ENCODE results near the gene CD58.
"Not testable (repeated sequence)": the region's sequence is repeated elsewhere in the genome, so short reads cannot be mapped to it uniquely, and the experiment has no call there.

The CD58 gene, protein sequence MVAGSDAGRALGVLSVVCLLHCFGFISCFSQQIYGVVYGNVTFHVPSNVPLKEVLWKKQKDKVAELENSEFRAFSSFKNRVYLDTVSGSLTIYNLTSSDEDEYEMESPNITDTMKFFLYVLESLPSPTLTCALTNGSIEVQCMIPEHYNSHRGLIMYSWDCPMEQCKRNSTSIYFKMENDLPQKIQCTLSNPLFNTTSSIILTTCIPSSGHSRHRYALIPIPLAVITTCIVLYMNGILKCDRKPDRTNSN

DNA sequence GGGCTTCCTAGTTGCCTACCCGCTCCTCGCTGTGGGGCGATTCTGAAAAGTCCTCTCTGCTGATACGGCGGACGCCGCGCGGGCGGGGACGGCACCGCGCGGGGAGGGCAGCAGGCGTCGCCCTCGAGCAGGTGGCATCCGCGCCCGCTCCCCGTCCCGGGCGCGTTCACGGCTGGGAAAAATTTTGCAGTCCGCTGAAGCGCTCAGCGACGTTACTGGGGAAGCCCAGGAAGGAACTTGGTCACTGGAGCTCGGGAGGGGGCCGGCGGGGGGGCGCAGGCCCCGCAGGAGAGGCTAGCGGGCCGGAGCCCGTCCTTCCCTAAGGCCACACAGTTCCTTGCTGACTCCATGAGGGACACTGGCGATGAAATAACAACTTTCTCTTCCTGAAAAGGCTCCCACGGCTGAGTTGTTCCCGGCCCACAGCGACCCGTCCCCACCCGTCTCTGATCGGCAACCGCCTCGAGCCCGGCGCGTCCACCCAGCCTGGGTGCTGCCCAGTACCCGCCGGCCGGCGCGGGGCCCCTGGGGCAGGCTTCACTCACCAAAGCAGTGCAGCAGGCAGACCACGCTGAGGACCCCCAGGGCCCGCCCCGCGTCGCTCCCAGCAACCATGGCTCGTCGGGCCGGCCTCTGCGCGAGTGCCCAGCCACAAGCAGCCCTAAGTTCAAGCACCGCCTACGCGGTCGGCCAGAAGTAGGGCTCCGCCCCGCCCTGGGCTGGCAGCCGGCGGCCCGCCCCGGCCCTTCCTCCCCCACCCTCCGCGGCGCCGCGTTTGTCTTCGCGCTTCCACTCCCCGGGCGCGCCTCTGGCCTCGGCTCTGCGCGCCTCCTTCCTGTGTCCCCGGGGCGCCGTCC, at the start of gene CD58:
TSS of gene CD58 (minus strand) at position 669 of the 857 bp plus-strand sequence. CDS start at position 615, 54 bp downstream.
- DNase-seq: peak; percentile 90 to 92

DNA sequence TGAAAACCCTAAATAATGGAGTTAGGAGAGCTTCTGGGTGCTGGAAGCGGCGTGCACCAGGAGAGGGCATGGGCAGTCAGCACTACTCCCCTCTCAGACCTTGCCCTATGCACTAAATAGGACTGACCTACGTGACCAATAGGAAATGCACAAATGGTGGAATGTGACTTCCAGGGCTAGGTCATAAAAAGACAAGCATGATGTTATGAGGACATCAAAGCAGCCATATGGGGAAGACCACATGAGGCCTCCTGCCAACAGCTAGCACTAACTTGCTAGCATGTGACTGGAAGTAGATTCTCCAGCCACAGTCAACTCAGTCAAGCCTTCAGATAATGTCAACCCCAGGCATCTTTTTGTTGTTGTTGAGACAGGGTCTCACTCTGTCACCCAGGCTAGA, 49.6 kb upstream of the CD58 start:
- DNase-seq: not testable (repeated sequence)

DNA sequence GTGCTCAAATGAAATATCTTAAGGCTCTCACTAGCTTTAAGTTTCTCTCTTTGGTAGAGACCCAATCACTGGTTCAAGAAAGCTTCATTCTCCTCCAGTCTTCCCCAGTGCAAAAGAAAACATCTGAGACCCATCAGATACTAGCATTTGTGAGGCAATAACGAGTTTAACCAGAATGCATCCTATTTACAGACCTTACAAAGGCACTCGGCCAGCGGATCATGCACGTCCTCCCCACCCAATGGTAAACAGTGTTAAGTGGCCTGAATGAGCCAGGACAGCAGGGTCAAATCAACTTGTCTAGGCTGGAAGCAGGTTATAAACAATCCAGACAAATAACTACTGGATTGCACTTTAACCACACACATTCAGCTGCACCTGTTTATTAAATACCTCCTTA, 48.3 kb upstream of the CD58 start:
- not testable (repeated sequence) for DNase-seq

DNA sequence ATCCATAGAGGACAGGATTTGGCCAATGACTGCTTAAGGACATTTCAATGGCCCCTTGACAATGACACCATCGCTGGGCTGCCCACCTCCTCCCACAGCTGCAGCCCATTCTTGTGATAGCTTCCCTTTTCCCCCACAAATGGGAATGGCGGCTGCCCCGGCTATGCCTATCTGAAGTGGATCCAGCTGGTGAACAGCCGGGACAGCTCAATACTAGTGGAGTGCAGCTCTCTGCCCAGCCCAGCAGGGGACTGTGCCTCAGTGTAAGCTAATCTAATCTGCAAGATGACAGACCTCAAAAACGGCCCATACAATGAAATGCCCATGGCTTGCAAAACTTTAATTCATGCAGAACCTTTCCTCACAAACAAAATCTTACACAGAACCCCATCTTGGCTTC, 47.0 kb upstream of the CD58 start:
- DNase-seq: not testable (repeated sequence)

DNA sequence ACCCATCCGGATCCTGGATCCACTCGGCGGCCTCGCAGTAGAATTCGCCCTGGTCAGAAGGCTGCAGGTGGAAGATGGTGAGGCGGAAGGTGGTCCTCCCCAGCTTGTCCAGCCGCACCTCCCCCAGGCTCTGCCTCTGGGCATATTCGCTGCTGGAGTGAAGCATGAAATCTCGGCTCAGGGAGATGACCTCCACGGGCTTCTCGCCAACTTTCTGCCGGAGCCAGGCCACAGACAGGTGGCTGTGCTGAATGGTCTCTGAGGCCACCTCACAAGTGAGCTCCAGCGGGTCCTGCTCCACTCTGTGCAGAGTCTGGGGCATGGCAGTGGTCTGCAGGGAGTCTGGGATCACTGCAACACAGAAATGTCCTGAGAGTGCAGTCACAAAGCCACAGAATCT, 43.0 kb upstream of the CD58 start:
- not testable (repeated sequence) for DNase-seq

DNA sequence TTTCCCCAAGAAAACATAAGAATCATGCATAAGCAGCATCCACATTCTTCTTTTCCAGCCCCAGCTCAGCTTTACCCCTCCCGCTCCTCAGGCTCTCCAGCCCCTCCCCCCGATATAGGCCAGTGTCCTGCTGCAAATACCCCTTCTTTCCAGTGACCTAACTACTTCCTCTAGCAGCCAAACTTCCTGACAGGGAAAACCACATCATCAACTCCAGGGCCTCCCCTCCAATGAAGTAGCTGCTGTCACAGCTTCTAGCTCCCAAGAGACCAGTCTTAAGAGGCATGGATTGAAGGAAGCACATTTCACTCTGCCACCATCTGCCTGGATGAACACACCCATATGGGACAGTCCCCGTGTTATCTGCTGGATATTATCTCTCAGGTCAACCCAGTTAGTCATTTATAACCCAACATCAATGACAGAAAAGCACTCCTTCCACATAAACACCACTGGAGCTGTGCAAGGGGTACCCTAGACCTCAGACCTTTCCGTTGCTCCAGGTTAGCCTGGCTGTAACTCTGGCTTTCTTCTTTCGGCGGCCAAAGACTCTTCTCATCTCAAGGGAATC, 39.1 kb upstream of the CD58 start:
- DNase-seq: not testable (repeated sequence)

DNA sequence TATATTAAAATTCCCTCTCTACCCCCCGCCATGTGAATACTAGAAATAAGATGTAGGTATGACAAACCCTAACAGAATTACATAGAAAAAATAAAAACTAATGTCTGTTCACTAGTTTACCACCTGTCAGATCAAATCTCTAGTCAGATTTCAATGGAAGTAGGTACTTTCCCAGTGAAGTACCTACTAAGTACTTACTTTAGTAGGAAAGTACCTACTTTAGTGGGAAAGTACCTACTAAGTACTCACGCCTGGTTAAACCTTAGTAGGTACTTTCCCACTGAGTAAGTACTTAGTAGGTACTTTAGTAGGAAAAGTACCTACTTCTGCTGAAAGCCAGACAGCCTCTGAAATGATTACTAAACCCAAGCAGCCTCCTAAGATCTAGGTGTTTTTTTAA, 38.0 kb upstream of the CD58 start:
- not testable (repeated sequence) for DNase-seq

DNA sequence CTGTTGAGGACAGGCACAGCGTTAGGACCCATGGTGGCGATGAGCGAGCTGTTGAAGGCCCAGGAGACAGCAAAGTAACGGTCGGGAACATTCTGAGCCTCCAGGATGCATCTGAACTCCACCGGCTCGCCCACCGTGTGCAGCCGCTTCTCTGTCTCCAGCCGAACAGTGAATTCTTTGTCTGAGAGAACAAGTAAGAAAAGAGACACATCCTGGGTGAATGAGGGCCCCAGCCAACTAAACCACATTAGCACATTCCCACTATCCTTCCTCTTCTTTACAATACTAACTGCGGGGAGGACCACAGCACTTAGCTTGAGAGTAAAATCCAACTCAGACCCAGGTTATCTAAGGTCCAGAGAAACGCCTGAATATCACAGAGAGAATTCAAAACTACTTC, 37.3 kb upstream of the CD58 start:
- DNase-seq: not testable (repeated sequence)

DNA sequence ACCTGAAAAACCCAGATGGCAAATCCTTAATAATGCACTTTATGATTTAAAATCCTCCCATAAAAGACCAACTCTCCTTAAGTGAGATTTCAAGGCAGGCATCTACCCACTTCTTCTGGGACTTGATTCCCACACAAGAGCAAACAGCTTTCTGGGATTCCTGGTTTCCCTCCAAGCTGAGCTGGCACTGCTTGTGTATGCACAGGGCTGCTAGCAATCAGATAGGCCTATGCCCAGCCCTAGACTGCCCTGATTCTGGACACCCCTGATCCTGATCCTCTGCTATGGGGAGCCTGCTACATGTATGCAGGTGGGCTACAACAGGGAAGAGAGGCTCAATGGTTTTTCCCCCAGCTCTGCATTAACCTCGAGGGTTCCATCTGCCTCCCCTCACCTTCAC, 36.6 kb upstream of the CD58 start:
- DNase-seq: not testable (repeated sequence)

DNA sequence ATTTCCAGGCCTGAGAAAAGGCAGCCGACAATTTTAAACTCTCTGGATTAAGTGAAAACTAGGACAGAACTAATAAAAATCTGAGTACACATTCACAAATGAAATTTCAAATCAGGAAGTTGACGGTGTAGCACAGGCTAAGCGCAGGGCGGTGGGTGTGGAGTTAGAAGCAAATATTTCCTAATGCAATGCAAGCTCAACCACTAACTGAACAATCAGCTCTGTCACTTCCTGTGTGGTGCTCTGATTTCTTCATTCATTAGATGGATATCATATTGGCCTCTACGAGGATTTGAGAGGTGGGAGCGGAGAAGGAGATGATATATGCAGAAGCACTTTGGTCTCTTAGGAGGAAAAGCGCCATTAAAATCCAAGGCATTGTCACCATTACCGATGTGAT, 35.2 kb upstream of the CD58 start:
- DNase-seq: not testable (repeated sequence)

DNA sequence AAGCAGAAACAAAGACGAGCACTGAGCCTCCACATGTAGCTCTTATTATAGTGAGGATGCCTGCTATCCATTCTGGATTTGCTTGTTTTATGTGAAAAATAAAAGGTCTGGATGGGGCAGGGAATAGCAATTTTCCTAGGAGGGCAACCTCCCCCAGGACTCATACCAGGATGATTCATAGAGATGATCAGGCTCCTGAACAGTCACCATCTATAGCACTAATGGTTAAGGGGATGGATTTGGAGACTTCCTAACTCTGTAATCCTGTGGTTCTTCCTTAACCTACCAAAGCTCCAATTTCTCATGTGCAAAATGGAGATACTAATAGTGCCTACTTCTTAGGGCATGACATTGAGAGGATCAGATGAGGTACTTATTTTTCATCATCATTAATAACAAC, 34.5 kb upstream of the CD58 start:
- no peak for DNase-seq

DNA sequence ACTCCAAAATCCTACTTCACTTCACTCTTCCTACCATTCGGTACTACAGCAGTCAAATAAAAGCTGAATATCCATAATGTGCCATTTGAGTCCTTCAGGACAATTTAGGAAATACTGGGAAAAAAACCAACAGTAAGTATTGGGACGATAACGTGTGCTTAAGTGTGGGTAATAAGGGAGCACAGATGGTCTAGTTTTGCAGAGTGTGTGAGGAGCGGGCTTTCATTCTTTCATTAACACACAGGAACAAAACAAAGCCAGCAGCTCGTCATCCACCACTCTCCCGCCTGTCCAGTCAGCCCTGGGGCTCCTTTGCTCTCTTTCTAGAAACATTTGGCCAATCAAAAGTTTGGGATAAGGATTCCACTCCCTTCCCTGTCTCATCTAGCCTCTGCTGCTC, 33.6 kb upstream of the CD58 start:
- DNase-seq: not testable (repeated sequence)

DNA sequence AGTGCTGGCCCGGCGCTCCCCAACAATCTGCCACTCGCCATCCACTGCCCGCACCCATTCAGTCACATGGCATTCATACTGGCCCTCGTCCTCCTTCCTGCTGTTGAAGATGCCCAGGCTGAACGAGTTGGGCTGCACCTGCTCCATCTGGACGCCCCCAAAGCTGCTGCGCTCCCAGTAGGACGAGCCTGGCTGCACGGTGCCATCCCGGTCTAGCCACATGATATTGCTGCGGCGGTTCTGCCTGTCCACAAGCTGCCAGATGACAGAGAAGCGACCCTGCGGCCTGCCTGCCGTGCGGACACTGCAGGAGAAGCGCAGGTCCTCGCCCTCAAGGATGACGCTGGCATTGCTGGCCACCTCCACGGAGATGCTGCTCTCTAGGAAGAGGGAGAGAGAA, 32.8 kb upstream of the CD58 start:
- not testable (repeated sequence) for DNase-seq

DNA sequence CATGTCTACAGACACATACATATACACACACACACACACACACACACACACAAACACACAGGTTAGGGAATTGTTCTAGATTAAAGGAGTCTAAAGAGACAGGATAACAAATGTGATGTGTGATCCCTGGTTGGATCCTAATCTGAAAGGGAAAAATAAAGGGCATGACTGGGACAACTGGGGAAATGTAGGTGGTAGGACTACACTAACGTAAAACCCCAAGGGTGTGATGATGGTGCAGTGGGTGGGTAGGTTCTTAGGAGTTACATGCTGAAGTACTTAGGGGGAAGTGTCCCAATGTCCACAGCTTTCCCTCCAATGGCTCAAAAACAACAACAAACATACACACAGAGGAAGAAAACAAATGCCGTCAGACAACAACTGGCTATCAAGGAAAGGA, 28.5 kb upstream of the CD58 start:
- DNase-seq: not testable (repeated sequence)

DNA sequence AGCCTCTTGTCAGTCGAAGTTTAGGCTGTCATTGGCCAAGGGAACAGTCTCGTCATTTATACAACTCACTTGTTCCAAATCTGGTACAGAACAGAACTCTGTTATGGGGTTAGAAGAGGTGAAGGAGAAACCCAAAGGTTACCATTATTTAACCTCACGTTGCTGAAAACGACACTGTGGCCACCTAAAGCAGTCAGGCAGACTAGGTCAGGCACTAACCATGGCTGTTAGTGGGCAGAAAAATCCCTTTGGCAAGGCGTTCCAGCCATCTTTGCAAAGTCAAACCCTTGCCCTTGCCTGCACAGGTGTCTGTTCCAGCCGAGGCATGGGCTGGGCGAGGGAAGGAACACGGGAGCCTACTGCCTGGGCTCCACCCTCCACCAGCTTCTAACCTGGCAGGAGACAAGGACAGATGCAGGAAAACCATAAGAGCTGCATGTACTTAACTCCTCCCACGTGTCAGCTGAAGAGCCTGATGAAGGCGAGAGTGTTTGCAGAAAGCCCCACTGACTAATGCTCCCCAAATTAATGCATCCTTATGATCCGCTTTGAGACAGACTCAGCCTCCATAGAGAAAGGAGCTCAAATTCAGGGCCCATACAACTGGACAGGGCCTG, 27.7 kb upstream of the CD58 start:
- not testable (repeated sequence) for DNase-seq

DNA sequence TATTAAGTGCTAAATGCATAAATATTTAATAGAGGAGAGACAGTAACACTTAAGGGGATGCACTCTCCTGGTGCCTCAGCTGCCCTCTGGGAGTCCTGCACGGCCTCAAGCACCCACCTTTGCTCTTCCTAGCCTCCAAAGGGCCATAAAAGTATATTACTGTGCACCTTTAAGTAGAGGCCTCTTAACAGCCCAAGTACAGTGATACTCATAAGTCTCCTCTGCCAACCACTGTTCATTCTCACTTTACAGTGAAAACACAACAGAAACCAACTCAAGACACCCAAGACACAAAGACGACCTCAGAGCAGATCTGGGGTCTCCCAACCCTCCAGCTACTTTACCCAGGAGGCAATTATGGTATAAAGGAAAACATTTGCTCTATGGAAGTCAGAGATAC, 26.6 kb upstream of the CD58 start:
- not testable (repeated sequence) for DNase-seq

DNA sequence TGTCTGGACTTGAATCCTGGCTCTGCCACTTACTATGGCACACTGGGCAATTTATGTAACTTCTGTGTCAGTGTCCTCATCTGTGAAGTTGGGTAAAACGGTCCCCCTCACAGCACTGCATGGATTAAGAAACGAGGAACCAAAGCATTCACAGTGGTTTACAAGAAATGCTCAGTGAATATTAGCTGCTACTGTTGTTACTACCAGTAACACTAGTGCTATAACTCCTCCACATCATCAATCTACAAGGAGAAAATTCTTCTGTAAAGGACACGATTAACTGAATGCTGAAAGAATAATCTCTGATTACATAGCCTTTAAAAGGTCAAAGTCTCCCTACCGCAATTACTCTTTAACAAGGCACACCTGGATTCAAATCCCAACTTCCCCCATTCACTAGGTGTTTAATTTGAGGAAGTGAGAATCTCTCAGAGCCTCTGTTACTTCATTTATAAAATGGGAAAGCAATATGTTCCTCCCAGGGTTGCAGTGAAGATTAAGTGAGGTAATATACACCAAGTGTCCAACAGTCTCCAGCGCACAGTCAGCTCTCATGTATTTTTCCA, 26.0 kb upstream of the CD58 start:
- DNase-seq: not testable (repeated sequence)

DNA sequence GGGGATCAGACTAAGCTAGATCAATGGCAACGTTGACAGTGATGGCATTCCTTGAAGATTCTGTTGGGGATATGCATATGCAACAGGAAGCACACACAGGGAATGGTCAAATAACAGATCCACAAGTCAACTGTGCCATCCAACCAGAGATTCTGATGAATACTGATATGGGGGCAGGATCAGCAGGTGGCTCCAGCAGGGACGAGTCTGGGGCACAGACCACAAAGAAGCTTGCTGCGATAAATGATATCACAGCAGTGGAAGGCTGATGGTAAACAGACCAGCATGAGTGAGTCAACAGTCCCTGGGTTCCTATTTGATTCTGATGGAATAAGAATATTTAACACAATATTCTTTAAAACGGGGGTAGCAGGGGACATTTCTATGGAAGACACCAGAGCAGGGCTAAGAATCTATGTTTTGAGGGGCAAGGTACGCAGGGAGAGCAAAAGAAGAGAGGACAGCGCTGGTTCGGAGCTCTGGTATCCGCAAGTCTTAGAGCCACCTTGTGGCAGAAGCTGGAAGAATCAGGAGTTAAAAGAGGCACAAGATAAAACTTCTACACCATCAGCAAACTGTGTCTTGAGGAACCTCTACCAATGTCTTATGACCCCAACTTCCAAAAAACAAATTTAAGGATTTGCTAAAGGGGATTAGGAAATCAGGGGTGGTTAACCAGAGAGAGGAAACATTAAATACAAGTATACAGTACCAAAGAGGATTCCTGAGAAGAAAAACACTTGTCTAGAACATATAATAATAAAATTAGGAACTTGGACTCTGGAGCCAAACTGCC, 25.3 kb upstream of the CD58 start:
- DNase-seq: peak in 1 of 2 experiments; percentile 32

DNA sequence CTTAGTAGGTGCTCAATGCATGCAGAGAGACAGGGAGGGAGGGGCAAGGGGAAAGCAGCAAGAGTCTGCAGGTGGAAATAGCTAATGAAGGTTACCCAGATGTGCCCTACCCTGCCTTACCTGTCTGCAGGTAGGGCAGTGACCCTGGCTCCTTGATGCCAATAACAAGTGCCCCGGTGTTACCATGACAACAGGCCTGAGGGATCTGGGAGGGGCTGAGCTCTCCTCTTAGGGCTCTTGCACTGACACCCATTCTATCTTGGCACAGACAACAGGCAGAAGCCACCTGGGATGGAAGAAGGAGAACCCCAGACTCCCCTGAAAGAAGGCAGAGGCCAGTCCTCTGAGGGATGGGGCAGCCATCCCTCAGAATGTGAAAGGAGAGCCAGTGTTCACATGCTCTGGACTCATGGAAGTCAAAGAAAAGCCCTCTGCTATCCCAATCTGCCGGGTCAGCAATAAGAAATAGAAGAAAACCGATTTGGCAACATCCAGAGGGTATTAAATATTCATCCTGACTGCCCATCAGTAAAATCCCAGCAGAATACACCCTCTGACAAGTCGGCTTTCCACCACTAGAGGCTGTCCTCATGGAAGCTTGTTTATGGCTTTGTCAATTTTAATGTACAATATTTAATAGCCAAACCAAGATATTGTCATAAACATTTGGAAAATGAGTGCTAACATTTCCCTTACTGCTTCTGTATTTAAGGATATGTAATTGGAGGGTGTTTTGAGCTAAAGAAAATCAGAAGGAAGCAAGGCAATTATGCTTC, 24.4 kb upstream of the CD58 start:
- not testable (repeated sequence) for DNase-seq

DNA sequence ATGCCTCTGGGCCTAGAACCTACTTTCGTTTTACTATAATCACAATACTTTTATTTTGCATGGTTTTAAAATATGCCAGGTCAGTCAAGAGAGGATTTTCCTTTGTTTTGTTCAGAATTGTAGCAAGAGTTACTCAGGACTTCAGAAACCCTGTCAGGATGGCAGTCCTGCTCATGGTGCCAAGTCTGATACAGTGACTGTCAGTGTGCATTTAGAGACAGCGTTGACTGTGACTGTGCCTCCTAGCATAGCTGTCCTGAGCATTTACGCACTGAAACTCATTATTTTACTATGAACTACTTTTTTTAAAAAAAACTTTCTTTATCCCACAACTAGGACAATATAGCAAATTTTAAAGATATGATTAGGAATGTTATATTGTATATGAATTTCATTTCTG, 23.2 kb upstream of the CD58 start:
- not testable (repeated sequence) for DNase-seq

DNA sequence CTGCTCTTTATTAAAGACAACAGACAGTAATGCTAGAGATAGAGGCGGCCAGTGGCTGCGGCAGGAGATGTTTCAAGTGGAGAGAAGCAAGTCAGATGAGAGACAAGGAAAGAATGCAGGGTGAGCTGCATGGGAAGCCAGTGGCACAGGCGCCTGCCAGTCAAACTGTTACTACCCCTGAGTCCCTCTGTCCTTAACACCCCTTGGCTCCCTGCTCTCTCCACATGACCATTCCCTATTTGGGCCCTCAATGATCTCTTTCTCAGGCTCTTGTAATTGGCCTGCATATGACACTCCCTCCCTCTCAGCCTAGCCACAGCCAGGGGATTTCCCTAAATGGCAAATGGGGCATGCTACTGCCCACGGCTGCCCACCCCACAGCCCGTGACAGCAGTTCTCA, 22.6 kb upstream of the CD58 start:
- DNase-seq: not testable (repeated sequence)

Data from activated T-cell treated with anti-CD3 and anti-CD28 coated beads, Interleukin-2, amount 50 U/mL, for 48 hours (primary cell).